Neutrophil (primary cell): ENCODE measurements around the gene YEATS4.
A peak's percentile ranks its signal among the peaks of the same experiment; 100 is the strongest.
"Not testable (repeated sequence)": the region's sequence is repeated elsewhere in the genome, so short reads cannot be mapped to it uniquely, and the experiment has no call there.

Experiments used
- H3K27ac ChIP-seq: fragments of 200-600 bp; sonication (generic); 2 replicates; pipeline ENCODE4 v1.5.1; 2016; ENCODE audit warnings: mild to moderate bottlenecking, moderate library complexity
- H3K27me3 ChIP-seq: fragments of 200-600 bp; sonication (generic); 2 replicates; pipeline ENCODE4 v1.6.0; 2016; ENCODE audit warnings: mild to moderate bottlenecking
- H3K36me3 ChIP-seq: fragments of 200-600 bp; sonication (generic); 2 replicates; pipeline ENCODE4 v1.5.1; 2017
- H3K4me1 ChIP-seq, 2 experiments: fragments of 200-600 bp in 1 of 2; sonication (generic) in 1 of 2; 1 replicate in 1 of 2; 2 replicates in 1 of 2; pipeline versions ENCODE4 v1.5.1 to v1.6.1; 2013 to 2016; ENCODE audit warnings: low read depth in 1 of 2, low read length in 1 of 2, mild to moderate bottlenecking in 1 of 2, moderate library complexity in 1 of 2; ENCODE audit not compliant: control insufficient read depth in 1 of 2, insufficient read depth in 1 of 2
- H3K4me3 ChIP-seq, 2 experiments: fragments of 200-600 bp in 1 of 2; sonication (generic) in 1 of 2; 1 replicate in 1 of 2; 2 replicates in 1 of 2; pipeline ENCODE4 v1.5.1; 2013 to 2016; ENCODE audit warnings: low read depth in 1 of 2, low read length in 1 of 2, mild to moderate bottlenecking in 1 of 2, moderate library complexity in 1 of 2
- H3K9me3 ChIP-seq: fragments of 200-600 bp; sonication (generic); 2 replicates; pipeline ENCODE4 v1.5.1; 2016
- CTCF ChIP-seq: fragments of 200-600 bp; sonication (generic); IDR thresholded peaks from 2 replicates; pipeline ENCODE4 v1.5.1; 2016; ENCODE audit warnings: antibody characterized with exemption

The YEATS4 gene

GRCh38 chr12:69359531-69360347 is at the start of gene YEATS4:
Gene YEATS4, plus strand, starts transcription at chr12:69359743. Its CDS starts 230 bp downstream, at chr12:69359973.
- Histone ChIP-seq H3K9me3 (no peaks in the 10 kb centered on the region), H3K4me3 (peak within 1 kb of the TSS; percentile 94), H3K4me1 (peaks cover 16 to 19% of the 10 kb centered on the region in 2 experiments), H3K27me3 (no peaks in the 10 kb centered on the region), H3K27ac (peak within 1 kb of the TSS; percentile 85), H3K36me3 (peaks cover 6% of the 10 kb centered on the region)
- TF ChIP-seq CTCF, result no peak

- no peak for TF ChIP-seq CTCF
- H3K36me3 ChIP-seq, result no peaks in the 10 kb centered on the region
- H3K4me1 ChIP-seq, result no peaks in the 10 kb centered on the region
- H3K9me3 ChIP-seq, result no peaks in the 10 kb centered on the region
- H3K27me3 ChIP-seq, result no peaks in the 10 kb centered on the region
- H3K4me3 ChIP-seq, result no peak overlapping the region
- H3K27ac ChIP-seq, result no peak overlapping the region
Observed at GRCh38 chr12:69313209-69313608, 46.3 kb upstream of the YEATS4 start.

GRCh38 chr12:69316784-69317183 is 42.8 kb upstream of the YEATS4 start:
- not testable (repeated sequence) for H3K9me3 ChIP-seq, H3K36me3 ChIP-seq, H3K4me1 ChIP-seq, H3K4me3 ChIP-seq, H3K27ac ChIP-seq, H3K27me3 ChIP-seq

- H3K4me1 ChIP-seq, H3K4me3 ChIP-seq, H3K27me3 ChIP-seq, H3K27ac ChIP-seq, H3K9me3 ChIP-seq, H3K36me3 ChIP-seq: not testable (repeated sequence)
Observed at GRCh38 chr12:69317233-69317632, 42.3 kb upstream of the YEATS4 start.

- no peaks in the 10 kb centered on the region for H3K9me3 ChIP-seq
- H3K27me3 ChIP-seq, result no peaks in the 10 kb centered on the region
- H3K4me3 ChIP-seq, result no peak overlapping the region
- no peaks in the 10 kb centered on the region for H3K4me1 ChIP-seq
- H3K36me3 ChIP-seq, result no peaks in the 10 kb centered on the region
- TF ChIP-seq CTCF, result no peak
- no peak overlapping the region for H3K27ac ChIP-seq
Observed at GRCh38 chr12:69318225-69318624, 41.3 kb upstream of the YEATS4 start.

GRCh38 chr12:69321351-69321750 is 38.2 kb upstream of the YEATS4 start:
- TF ChIP-seq CTCF, result no peak
- Histone ChIP-seq H3K9me3 (no peaks in the 10 kb centered on the region), H3K4me3 (no peak overlapping the region), H3K36me3 (no peaks in the 10 kb centered on the region), H3K27ac (no peak overlapping the region), H3K27me3 (no peaks in the 10 kb centered on the region), H3K4me1 (no peaks in the 10 kb centered on the region)
